ENCODE results near the gene MUC5AC. TPM values are rescaled to one million over a fixed set of nuclear protein-coding genes. Genes with fewer than 3 reads are reported as not detected.

Gene MUC5AC
- total RNA-seq, 1 experiment from 2014 or later = 51.2 TPM

- DNase-seq = no peak
- Mint-ChIP-seq H3K9me3 (ENCODE audit: low read depth, unreplicated experiment) (no peaks in the 10 kb centered on the region), H3K27me3 (ENCODE audit: unreplicated experiment) (no peaks in the 10 kb centered on the region), H3K27ac (ENCODE audit: unreplicated experiment) (no peak overlapping the region), H3K36me3 (ENCODE audit: insufficient read depth, unreplicated experiment) (peaks cover 4% of the 10 kb centered on the region), H3K4me1 (ENCODE audit: low read depth, unreplicated experiment) (peaks cover 9% of the 10 kb centered on the region), H3K4me3 (ENCODE audit: low read depth, unreplicated experiment) (no peak overlapping the region)
- intact Hi-C loops (cut with micrococcal nuclease; ENCODE audit: unreplicated experiment) = loop anchor here (5.0 kb wide), 1 partner anchor 34 kb away; no protein-coding TSS in a partner anchor
- CTCF ChIA-PET = interaction anchor here (1.1 kb wide), 1 partner anchor 17 kb away, joined by 3 read pairs; no protein-coding TSS in a partner anchor
- TF ChIP-seq, protein P1, sequence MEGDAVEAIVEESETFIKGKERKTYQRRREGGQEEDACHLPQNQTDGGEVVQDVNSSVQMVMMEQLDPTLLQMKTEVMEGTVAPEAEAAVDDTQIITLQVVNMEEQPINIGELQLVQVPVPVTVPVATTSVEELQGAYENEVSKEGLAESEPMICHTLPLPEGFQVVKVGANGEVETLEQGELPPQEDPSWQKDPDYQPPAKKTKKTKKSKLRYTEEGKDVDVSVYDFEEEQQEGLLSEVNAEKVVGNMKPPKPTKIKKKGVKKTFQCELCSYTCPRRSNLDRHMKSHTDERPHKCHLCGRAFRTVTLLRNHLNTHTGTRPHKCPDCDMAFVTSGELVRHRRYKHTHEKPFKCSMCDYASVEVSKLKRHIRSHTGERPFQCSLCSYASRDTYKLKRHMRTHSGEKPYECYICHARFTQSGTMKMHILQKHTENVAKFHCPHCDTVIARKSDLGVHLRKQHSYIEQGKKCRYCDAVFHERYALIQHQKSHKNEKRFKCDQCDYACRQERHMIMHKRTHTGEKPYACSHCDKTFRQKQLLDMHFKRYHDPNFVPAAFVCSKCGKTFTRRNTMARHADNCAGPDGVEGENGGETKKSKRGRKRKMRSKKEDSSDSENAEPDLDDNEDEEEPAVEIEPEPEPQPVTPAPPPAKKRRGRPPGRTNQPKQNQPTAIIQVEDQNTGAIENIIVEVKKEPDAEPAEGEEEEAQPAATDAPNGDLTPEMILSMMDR (IDR thresholded peaks at IDR 0.05; ENCODE audit: unreplicated experiment) = no peak
- no TSS peak for BruUV-seq (replicated peaks)
These were observed 78.2 kb downstream of the MUC5AC start for GRCh38 chr11:1235901-1236315.

DNA sequence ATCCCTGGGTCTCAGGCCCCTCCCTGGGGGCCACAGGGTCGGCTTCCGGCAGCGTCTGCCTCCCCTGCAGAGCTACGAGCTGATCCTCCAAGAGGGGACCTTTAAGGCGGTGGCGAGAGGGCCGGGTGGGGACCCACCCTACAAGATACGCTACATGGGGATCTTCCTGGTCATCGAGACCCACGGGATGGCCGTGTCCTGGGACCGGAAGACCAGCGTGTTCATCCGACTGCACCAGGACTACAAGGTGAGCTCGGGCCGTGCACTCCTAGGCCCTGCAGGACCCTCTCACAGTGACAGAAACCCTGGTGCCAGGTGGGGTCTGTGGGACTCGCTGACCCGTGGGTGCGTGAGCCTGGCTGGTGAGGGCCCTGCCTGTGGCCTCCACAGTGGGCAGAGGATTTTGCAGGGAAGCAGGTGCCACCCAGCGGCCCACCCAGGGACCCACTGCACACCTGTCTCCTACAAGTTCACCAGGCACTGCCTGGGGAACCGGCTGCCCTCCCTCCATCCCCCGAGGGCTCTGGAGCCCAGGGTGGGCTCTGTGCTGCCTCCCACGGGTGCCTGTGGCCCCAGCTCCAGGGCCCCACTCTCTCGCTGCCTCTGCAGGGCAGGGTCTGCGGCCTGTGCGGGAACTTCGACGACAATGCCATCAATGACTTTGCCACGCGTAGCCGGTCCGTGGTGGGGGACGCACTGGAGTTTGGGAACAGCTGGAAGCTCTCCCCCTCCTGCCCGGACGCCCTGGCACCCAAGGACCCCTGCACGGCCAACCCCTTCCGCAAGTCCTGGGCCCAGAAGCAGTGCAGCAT, 78.8 kb downstream of the MUC5AC start:
- intact Hi-C loops (cut with micrococcal nuclease; ENCODE audit: unreplicated experiment) = loop anchor here (5.0 kb wide), 1 partner anchor 34 kb away; no protein-coding TSS in a partner anchor
- H3K9me3 Mint-ChIP-seq (ENCODE audit: low read depth, unreplicated experiment) = no peaks in the 10 kb centered on the region
- TF ChIP-seq, protein P1 (IDR thresholded peaks at IDR 0.05; ENCODE audit: unreplicated experiment) = no peak
- BruUV-seq (replicated peaks) = no TSS peak
- no peak overlapping the region for H3K4me3 Mint-ChIP-seq (ENCODE audit: low read depth, unreplicated experiment)
- H3K27ac Mint-ChIP-seq (ENCODE audit: unreplicated experiment) = no peak overlapping the region
- no peak for DNase-seq
- peaks cover 9% of the 10 kb centered on the region for H3K4me1 Mint-ChIP-seq (ENCODE audit: low read depth, unreplicated experiment)
- no peaks in the 10 kb centered on the region for H3K27me3 Mint-ChIP-seq (ENCODE audit: unreplicated experiment)
- peaks cover 4% of the 10 kb centered on the region for H3K36me3 Mint-ChIP-seq (ENCODE audit: insufficient read depth, unreplicated experiment)
- CTCF ChIA-PET = interaction anchor here (1.1 kb wide), 1 partner anchor 18 kb away, joined by 3 read pairs; no protein-coding TSS in a partner anchor

DNA sequence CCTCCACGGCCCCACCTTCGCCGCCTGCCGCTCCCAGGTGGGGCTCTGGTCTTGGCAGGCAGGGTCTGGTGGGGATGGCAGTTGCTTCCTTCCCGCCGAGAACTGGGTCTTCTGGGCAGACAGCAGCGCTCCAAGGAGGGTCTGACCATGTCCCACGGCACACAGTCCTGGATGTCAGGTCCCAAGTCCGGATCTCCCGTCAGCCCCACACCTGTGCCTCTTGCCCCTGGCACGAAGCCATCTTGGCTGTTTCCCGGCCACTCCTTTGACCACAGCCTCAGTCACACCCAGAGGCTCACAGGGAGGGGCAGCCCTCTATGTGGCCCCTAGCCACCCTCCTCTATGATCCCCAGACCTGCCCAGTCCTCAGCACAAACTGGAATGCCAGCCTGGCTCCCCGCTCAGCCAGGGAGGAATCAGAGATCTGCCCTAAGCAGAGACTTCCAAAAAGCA, 79.4 kb downstream of the MUC5AC start:
- Mint-ChIP-seq H3K36me3 (ENCODE audit: insufficient read depth, unreplicated experiment) (peaks cover 4% of the 10 kb centered on the region), H3K4me3 (ENCODE audit: low read depth, unreplicated experiment) (no peak overlapping the region), H3K9me3 (ENCODE audit: low read depth, unreplicated experiment) (peaks cover 3% of the 10 kb centered on the region), H3K4me1 (ENCODE audit: low read depth, unreplicated experiment) (peaks cover 9% of the 10 kb centered on the region), H3K27ac (ENCODE audit: unreplicated experiment) (peak overlapping the region; percentile 17), H3K27me3 (ENCODE audit: unreplicated experiment) (no peaks in the 10 kb centered on the region)
- BruUV-seq (replicated peaks) = no TSS peak
- DNase-seq = peak; percentile 77
- TF ChIP-seq, protein P1 (IDR thresholded peaks at IDR 0.05; ENCODE audit: unreplicated experiment) = no peak
- CTCF ChIA-PET = interaction anchor here (1.1 kb wide), 1 partner anchor 18 kb away, joined by 3 read pairs; no protein-coding TSS in a partner anchor
- intact Hi-C loops (cut with micrococcal nuclease; ENCODE audit: unreplicated experiment) = loop anchor here (5.0 kb wide), 1 partner anchor 35 kb away; no protein-coding TSS in a partner anchor

- TF ChIP-seq, protein P1 (IDR thresholded peaks at IDR 0.05; ENCODE audit: unreplicated experiment) = no peak
- intact Hi-C loops (cut with micrococcal nuclease; ENCODE audit: unreplicated experiment) = loop anchor here (5.0 kb wide), 1 partner anchor 36 kb away; no protein-coding TSS in a partner anchor
- Mint-ChIP-seq H3K9me3 (ENCODE audit: low read depth, unreplicated experiment) (peaks cover 3% of the 10 kb centered on the region), H3K4me3 (ENCODE audit: low read depth, unreplicated experiment) (no peak overlapping the region), H3K27me3 (ENCODE audit: unreplicated experiment) (no peaks in the 10 kb centered on the region), H3K4me1 (ENCODE audit: low read depth, unreplicated experiment) (peaks cover 9% of the 10 kb centered on the region), H3K36me3 (ENCODE audit: insufficient read depth, unreplicated experiment) (peaks cover 9% of the 10 kb centered on the region), H3K27ac (ENCODE audit: unreplicated experiment) (no peak overlapping the region)
- no peak for DNase-seq
- no TSS peak for BruUV-seq (replicated peaks)
- CTCF ChIA-PET = no interaction called here
These were observed 80.1 kb downstream of the MUC5AC start for GRCh38 chr11:1237851-1238250.
